HG03095 (cell line): ENCODE data around the gene SCRG1.

Source experiments
- ATAC-seq: cut with Tn5 transposase; IDR thresholded peaks from one replicate; pipeline ENCODE4 v1.9.1; 2021; ENCODE audit warnings: moderate library complexity; ENCODE audit not compliant: unreplicated experiment

Gene SCRG1

DNA sequence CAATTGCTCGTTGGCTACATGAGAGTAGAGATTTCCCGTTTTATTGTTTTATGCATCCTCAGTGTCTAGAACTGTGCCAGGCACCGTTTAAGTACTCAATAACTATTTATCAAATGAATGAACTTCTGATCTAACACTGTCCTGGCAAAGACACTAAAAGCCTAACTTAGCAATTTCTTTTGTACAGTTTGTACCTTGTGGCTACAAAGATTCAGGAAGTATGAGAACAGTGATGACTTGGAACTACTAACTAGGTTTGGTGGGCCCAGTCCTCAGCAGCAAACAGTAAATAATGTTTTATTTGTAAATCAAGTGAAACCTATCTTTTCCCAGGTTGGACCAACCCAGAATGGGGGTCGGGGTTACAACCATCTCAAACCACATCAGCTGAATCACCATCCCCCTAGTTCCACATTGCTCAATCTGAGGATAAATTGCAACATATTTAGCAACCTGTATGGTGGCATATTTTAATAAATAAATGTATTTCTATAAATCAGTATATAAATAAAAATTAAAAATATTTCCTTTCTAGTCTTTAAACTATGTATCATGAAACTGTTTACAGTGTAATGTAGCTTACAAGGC is 12.3 kb upstream of the SCRG1 start:
- no peak for ATAC-seq

DNA sequence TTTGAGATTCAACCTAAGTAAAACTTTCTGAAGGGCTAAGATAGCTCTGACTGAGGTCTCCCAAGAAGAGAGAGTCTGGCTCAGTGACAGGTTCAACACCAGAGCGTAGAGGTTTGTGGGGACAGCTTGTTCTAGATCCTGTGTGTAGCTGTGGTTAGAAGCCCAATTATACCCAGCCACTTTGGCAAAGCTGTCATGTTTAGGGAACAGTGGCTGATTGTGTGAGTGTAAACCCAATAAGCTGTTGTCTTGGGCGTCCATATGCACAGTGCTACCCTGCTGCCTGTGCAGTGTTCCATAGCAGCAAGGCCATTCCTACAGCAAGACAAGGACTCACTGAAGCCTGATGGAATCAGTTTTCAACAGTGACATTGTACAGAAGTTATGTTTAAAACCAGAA is 11.2 kb upstream of the SCRG1 start:
- no peak for ATAC-seq

DNA sequence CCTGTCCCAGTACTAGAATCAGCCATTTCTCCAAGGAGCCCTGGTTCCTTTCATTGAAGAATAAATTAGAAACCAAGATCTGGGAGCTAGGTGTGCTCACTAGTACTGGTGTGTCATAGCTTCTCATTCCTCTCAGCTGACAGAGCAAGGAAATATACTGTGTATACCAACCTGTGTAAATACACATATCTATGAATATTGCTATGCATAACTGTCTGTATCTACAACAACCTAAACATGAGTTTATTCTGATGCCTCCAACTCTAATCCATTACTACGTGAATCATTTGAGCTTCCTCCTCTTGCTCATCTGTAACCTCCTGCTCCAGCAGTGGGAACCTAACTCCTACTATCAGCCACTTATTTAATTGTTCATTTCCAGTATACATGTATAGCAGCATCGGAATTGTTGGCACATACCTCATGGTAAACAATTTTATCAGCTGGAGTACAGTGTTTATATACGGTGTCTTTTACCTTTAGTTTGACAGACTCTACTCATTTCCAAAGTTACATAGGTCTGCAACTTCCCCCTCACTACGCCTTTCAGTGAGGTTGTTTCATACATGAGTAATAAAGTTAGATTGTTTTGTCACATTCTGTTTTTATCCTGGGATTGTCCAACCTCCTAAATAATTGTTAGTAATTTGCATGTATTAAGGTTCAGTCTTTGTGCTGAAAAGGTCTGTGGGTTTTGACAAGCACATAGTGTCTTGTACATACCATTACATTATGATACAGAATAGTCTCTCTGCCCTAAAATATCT is 7.1 kb upstream of the SCRG1 start:
- ATAC-seq, result peak; percentile 70

DNA sequence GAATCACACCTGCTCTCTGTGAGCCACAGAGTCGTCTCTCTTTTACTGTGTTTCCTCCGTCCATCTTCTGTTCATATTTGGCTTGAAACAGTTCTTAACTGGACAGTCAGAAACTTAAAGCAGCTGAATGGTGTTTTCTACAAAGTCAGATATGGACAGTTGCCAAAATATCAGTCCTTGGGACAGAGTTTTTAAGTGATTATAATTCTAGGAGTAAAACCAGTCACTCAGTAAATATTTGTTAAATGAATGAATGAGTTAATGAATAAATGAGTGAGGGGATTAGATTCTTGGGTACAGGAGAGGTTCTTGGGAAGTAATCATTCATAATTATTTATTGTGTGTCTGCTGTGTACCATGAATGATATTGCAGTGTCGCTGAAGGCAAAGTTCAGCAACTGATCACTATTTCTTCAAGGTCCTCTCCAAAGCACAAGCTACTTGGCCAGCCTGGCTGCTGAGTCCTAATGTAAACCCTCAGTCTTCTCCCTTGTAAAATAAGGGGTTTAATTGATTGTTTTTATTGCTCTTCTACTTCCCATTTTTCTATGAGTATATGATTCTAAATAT is 5.5 kb upstream of the SCRG1 start:
- ATAC-seq, result no peak

- ATAC-seq, result no peak
Measured at GRCh38 chr4:173403051-173403450, 4.1 kb upstream of the SCRG1 start.

- no peak for ATAC-seq
Measured at GRCh38 chr4:173401063-173401462, 2.1 kb upstream of the SCRG1 start.

- ATAC-seq, result no peak
Measured at GRCh38 chr4:173398220-173398619, 696 bp downstream of the SCRG1 start.

DNA sequence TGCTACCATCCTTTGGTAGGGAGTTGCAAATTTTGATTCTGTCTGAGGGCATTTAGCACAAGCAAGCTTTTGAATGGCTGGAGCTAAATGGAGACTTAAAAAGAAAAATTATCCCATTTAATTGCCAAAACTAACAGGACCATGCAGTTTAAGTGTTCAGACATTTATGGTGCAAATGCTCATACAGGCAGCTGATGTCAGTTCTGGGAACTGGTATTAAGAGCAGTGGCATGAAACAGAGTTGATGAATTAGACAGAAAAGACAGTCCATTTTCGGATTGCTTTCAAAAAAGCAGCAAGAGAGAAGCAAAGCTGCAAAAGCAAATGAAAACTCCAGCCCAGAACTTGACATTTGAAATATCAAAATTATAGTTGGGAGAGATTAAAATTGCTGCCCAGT is 1.3 kb downstream of the SCRG1 start:
- no peak for ATAC-seq

GRCh38 chr4:173391701-173392100 is 7.2 kb downstream of the SCRG1 start:
- no peak for ATAC-seq

GRCh38 chr4:173386751-173387150 is 12.2 kb downstream of the SCRG1 start:
- no peak for ATAC-seq

GRCh38 chr4:173382349-173382748 is 16.6 kb downstream of the SCRG1 start:
- ATAC-seq, result no peak

DNA sequence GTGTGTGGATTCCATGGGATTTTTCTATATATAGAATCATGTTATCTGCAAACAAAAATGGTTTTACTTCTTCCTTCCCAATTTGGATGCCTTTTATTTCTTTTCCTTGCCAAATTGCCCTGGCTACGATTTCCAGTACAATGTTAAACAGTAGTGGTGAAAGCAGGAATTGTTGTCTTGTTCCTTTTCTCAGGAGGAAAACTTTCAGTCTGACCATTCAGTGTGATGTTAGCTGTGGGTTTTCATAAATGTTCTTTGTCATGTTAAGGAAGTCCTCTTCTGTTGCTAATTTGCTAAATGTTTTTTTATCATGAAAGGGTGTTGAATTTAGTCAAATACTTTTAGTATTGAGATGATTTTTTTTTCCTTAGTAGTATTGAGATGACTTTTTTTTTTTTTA is 17.3 kb downstream of the SCRG1 start:
- ATAC-seq, result no peak

DNA sequence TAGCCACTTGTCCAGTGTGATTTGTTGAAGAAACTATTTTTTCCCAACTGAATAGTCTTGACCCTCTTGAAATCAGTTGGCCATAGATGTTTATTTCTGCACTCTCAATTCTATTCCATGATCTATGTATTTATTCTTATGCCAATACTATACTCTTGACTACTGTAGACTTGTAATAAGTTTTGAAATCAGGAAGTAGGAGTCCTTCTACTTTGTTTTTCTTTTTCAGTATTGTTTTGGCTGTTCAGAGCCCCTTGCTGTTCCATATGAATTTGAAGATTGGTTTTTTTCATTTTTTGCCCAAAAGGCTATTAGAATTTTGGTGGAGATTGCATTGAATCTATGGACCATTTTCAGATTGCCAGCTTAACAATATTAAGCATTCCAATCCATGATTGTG is 17.9 kb downstream of the SCRG1 start:
- no peak for ATAC-seq

- ATAC-seq, result no peak
Measured at GRCh38 chr4:173379929-173380328, 19.0 kb downstream of the SCRG1 start.

- no peak for ATAC-seq
Measured at GRCh38 chr4:173374588-173374987, 24.3 kb downstream of the SCRG1 start.

GRCh38 chr4:173371292-173372192 is 27.4 kb downstream of the SCRG1 start:
- ATAC-seq, result peak; percentile 10

- ATAC-seq, result peak; percentile 72
Measured at GRCh38 chr4:173370477-173371291, 28.2 kb downstream of the SCRG1 start, which contains the start of gene SAP30. SAP30 (plus strand) TSS chr4:173370954; CDS start chr4:173371183, 229 bp downstream.

- peak; percentile 0 for ATAC-seq
Measured at GRCh38 chr4:173370130-173370476, 28.8 kb downstream of the SCRG1 start.

DNA sequence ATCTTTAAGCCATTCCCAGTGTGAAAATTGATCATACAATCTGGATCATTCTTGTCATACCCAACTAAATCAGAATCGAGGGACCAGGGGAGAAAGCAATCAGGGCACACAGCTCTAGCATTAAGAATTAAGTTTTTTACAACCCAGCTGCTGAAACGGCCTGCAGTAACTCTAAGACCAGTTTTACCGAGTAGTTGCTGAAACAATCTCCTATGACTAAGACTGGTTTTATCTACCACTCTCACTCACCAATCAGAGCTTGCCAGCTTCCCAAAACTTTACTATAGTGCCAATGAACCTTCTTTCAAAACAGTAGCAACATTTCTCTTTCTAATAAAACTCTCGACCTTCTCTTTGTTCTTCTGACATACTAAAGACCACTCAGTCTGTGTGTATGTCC is 31.0 kb downstream of the SCRG1 start:
- ATAC-seq, result no peak

DNA sequence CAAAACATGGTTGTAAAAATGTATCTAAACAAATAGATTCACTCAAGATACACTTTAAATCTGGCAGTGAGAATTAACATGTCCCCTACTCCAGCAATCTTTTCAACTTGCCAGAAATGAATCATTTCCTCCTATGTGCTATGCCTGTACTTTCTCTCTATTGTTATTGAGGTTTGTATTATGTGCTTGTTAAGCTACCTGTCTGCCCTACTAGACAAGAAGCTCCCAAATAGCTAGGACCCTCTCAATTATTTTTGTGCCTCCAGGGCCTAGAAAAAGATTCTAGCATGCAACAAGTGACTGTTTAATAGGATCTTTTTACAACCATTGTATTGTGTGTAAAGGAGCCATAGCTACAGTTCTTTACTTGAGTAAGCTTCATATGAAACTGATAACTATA is 31.6 kb downstream of the SCRG1 start:
- no peak for ATAC-seq
